ENCODE measurements around the gene COL25A1. TPM values are rescaled to one million over a fixed set of nuclear protein-coding genes. Genes with fewer than 3 reads are reported as not detected.

Gene COL25A1
- total RNA-seq, 4 donors from 2014 or later = 0.06 to 0.53 (median 0.23) TPM

DNA sequence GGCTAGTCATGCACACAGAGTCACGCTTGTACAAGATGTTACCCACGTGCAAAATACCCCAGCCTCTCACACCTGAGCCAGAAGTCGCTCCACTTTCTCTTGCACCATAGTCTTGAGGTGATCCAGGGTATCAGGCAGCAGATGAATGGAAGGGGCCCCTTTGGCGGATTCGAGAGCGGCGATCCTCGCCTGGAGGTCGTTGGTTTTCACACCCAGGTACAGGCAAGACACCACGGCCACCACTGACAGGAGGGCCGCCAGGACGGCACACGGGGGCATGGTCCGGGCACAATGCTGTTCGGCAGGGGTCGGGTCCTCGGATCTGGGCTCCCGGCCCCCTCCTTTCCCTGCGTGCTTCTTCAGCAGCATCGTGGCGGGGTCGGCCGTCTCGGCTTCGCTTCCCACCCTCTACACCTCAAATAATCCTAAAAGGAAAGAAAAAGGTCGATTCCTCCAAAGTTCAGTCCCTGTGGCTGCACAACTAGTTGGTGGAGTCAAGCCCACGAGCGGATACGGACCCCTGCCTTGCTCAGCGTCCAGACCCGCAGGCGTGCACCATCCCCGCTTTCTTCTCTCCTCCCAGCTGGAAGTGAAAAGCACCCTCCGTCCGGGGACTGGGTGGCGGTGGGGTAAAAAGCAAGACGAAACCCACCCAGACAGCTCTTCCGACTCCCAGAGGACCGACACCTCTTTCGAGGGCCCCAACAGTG, 652 bp downstream of the COL25A1 start:
- intact Hi-C loops (cut with DNase I) = no loop called here
- TF ChIP-seq CTCF (IDR thresholded peaks at IDR 0.05) = no peak
- TF ChIP-seq POLR2A (IDR thresholded peaks at IDR 0.05) = no peak
- no peaks in the 10 kb centered on the region for H3K9me3 ChIP-seq
- peaks cover 16 to 22% (median 17%) of the 10 kb centered on the region in 3 donors for H3K4me1 ChIP-seq
- DNase-seq = no peak
- H3K27ac ChIP-seq = peak overlapping the region in 1 of 4 donors; percentile 15
- no peaks in the 10 kb centered on the region for H3K36me3 ChIP-seq
- WGBS, 2 donors = 6 to 11% methylated on average over 15 to 23 of the region's 40 CpGs
- H3K4me3 ChIP-seq = peak overlapping the region; percentile 31 to 73 (median 50)
- peaks cover 0 to 64% (median 7%) of the 10 kb centered on the region in 4 donors for H3K27me3 ChIP-seq

DNA sequence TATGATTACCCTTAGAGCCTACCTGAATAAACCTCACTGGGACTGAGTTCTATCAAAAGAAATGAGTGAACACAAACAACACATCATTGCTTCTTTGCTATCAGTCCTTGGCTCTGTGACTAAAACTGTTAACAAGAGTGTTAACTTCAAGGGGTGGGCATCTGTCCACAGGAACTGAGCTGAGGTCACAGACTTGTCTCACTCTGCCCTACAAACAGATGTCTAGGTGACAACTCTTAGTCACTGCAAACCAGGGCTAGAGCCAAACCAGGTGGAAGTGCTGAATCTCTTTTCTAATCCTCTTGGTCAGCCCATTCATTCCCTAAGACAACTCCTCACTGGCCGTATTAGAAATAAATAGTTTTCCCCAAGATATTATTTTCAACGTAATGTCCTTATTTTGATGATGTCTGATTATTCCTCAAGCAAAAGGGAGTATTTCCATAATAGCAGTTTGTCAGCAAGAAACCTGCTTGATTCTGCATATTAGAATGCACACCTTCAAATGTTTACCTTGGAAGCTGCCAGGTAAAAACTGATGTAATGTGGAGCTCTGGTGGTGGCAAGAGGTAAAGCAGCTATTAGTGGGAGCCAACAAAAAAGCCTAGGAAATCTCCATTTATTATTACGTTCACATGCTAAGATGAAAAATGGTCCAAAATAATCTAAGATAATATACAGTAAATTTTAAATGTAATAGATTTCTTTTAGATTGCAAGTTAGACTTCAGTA, 4.0 kb downstream of the COL25A1 start:
- intact Hi-C loops (cut with DNase I) = no loop called here
- H3K27ac ChIP-seq = no peak overlapping the region
- peaks cover 0 to 53% (median 7%) of the 10 kb centered on the region in 4 donors for H3K27me3 ChIP-seq
- no peaks in the 10 kb centered on the region for H3K9me3 ChIP-seq
- no peak overlapping the region for H3K4me3 ChIP-seq
- no peak for DNase-seq
- TF ChIP-seq POLR2A (IDR thresholded peaks at IDR 0.05) = no peak
- peak in 5 of 6 experiments; percentile 20 to 68 (median 47) for TF ChIP-seq CTCF (IDR thresholded peaks at IDR 0.05)
- peaks cover 16 to 22% (median 17%) of the 10 kb centered on the region in 3 donors for H3K4me1 ChIP-seq
- WGBS, 2 donors = 40 to 54% methylated on average over 3 of the region's 3 CpGs
- H3K36me3 ChIP-seq = no peaks in the 10 kb centered on the region

DNA sequence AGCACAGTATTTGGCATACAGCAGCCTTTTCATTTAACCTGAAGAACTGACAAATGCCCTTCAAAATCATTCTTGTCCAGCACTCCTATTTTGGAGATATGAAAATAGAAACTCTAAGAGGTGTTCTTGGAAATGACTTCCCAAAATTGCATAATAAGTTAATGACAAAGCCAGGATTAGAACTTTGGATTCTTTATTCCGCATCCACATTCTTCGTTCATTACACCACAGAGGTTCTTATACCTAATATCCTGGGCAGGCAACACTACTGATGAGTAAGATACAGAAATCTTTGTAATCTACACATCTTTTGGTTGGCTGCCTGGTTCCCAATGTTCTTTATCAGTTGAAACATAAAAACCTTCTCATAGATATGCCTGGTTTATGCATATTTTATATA, 5.9 kb downstream of the COL25A1 start:
- Histone ChIP-seq H3K36me3 (no peaks in the 10 kb centered on the region), H3K27ac (no peak overlapping the region), H3K4me1 (peaks cover under 1 to 4% (median under 1%) of the 10 kb centered on the region in 3 donors), H3K9me3 (no peaks in the 10 kb centered on the region), H3K27me3 (peaks cover 0 to 34% (median 2%) of the 10 kb centered on the region in 4 donors), H3K4me3 (no peak overlapping the region)
- intact Hi-C loops (cut with DNase I) = no loop called here
- no peak for DNase-seq
- WGBS, 2 donors = 40 to 65% methylated on average over 2 of the region's 2 CpGs
- no peak for TF ChIP-seq CTCF (IDR thresholded peaks at IDR 0.05)

GRCh38 chr4:109295081-109295480, 7.4 kb downstream of the COL25A1 start:
- intact Hi-C loops (cut with DNase I) = no loop called here
- peaks cover 0 to 19% (median 0%) of the 10 kb centered on the region in 4 donors for H3K27me3 ChIP-seq
- DNase-seq = no peak
- no peaks in the 10 kb centered on the region for H3K36me3 ChIP-seq
- no peak for TF ChIP-seq CTCF (IDR thresholded peaks at IDR 0.05)
- TF ChIP-seq POLR2A (IDR thresholded peaks at IDR 0.05) = no peak
- no peaks in the 10 kb centered on the region for H3K4me1 ChIP-seq
- H3K9me3 ChIP-seq = no peaks in the 10 kb centered on the region
- H3K27ac ChIP-seq = no peak overlapping the region
- no peak overlapping the region for H3K4me3 ChIP-seq

DNA sequence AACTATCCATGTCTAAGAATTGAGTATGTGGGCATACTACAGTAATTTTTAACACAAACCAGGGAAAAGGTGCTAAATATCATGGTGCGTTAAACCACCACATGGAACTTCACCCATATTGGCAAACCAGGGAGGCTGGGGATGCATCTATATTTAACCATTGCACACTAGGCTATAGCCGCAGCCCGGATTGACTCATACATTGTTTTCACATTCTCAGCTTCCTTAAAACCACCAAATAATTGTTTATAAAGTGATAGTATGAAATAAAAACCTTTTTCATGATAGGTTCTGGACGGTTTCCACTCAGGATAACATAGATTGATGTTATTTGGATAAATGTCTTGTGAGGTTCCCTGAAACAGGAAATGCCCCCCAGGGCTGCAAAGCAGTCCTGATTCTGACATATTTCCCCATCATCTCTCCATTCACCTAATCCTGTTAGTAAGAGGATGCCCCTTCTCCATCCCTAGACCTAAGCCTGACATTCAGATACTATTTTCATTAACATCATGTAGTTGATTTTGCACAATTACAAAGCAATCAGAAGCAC, 7.9 kb downstream of the COL25A1 start:
- no peaks in the 10 kb centered on the region for H3K4me1 ChIP-seq
- 78 to 82% methylated on average over 4 of the region's 4 CpGs for WGBS, 2 donors
- intact Hi-C loops (cut with DNase I) = no loop called here
- peaks cover 0 to 14% (median 0%) of the 10 kb centered on the region in 4 donors for H3K27me3 ChIP-seq
- no peak overlapping the region for H3K4me3 ChIP-seq
- H3K36me3 ChIP-seq = no peaks in the 10 kb centered on the region
- H3K9me3 ChIP-seq = no peaks in the 10 kb centered on the region
- TF ChIP-seq CTCF (IDR thresholded peaks at IDR 0.05) = no peak
- TF ChIP-seq POLR2A (IDR thresholded peaks at IDR 0.05) = no peak
- no peak overlapping the region for H3K27ac ChIP-seq
- DNase-seq = no peak
